ENCODE results near the gene QDPR. TPM values are rescaled to one million over a fixed set of nuclear protein-coding genes. Genes with fewer than 3 reads are reported as not detected.
A peak's percentile ranks its signal among the peaks of the same experiment; 100 is the strongest.

The QDPR gene
- polyA plus RNA-seq, 1 donor (not counting 4 experiments of a cell fraction or from before 2014, with no cell fraction given), result 65.6 TPM

GRCh38 chr4:17497890-17498523 is 13.9 kb downstream of the QDPR start:
- no peak overlapping the region for H3K9ac ChIP-seq (ENCODE audit: control insufficient read depth, extremely low read depth, insufficient read depth, low read length)
- no peak overlapping the region for H3K4me2 ChIP-seq (ENCODE audit: control insufficient read depth, extremely low read depth, insufficient read depth, low read depth, low read length)
- DNase-seq (ENCODE audit: low read depth, low spot score) (no peak), FAIRE-seq (no peak)
- no peak for TF ChIP-seq EZH2 (IDR thresholded peaks at IDR 0.05; ENCODE audit: low read length)
- no peak for TF ChIP-seq CTCF (optimal IDR thresholded peaks at IDR 0.05 in 1 of 3, IDR thresholded peaks at IDR 0.05 in 1 of 3, conservative IDR thresholded peaks at IDR 0.05 in 1 of 3; ENCODE audit: extremely low read depth in 1 of 3, insufficient read depth in 2 of 3, low read length in 3 of 3)
- no peaks in the 10 kb centered on the region for H3K27me3 ChIP-seq (ENCODE audit: control insufficient read depth, extremely low read depth, insufficient read depth, low read length)
- H2AFZ ChIP-seq (ENCODE audit: control insufficient read depth, low read length), result no peak overlapping the region
- H3K9me3 ChIP-seq (ENCODE audit: control insufficient read depth, low read depth, low read length), result no peaks in the 10 kb centered on the region
- H3K27ac ChIP-seq (ENCODE audit: control insufficient read depth, insufficient read depth, low read length), result no peak overlapping the region
- dilution Hi-C loops (cut with MboI; ENCODE audit: extremely low pct_ligation_motif_present, low sequenced_read_pairs), result no loop called here
- H3K4me3 ChIP-seq (ENCODE audit: control insufficient read depth in 2 of 3, extremely low read depth in 1 of 3, insufficient read depth in 2 of 3, low read depth in 1 of 3, low read length in 3 of 3), result no peak overlapping the region
- H3K36me3 ChIP-seq (ENCODE audit: control insufficient read depth in 2 of 2, extremely low read depth in 1 of 2, insufficient read depth in 2 of 2, low read length in 2 of 2), result peaks cover 14 to 38% of the 10 kb centered on the region in 2 experiments
- H3K4me1 ChIP-seq (ENCODE audit: control insufficient read depth, extremely low read depth, insufficient read depth, low read length), result peaks cover 16% of the 10 kb centered on the region
- no peaks in the 10 kb centered on the region for H3K9me1 ChIP-seq (ENCODE audit: control insufficient read depth, extremely low read depth, insufficient read depth, low read length)
- peaks cover 9% of the 10 kb centered on the region for H3K79me2 ChIP-seq (ENCODE audit: control insufficient read depth, insufficient read depth, low read length)
- no peaks in the 10 kb centered on the region for H4K20me1 ChIP-seq (ENCODE audit: control insufficient read depth, extremely low read depth, insufficient read depth, low read length)

- Histone ChIP-seq H2AFZ (ENCODE audit: control insufficient read depth, low read length) (no peak overlapping the region), H4K20me1 (ENCODE audit: control insufficient read depth, extremely low read depth, insufficient read depth, low read length) (no peaks in the 10 kb centered on the region), H3K27ac (ENCODE audit: control insufficient read depth, insufficient read depth, low read length) (peak overlapping the region; percentile 55), H3K36me3 (ENCODE audit: control insufficient read depth in 2 of 2, extremely low read depth in 1 of 2, insufficient read depth in 2 of 2, low read length in 2 of 2) (peaks cover 15 to 39% of the 10 kb centered on the region in 2 experiments), H3K9ac (ENCODE audit: control insufficient read depth, extremely low read depth, insufficient read depth, low read length) (no peak overlapping the region), H3K4me3 (ENCODE audit: control insufficient read depth in 2 of 3, extremely low read depth in 1 of 3, insufficient read depth in 2 of 3, low read depth in 1 of 3, low read length in 3 of 3) (no peak overlapping the region), H3K27me3 (ENCODE audit: control insufficient read depth, extremely low read depth, insufficient read depth, low read length) (no peaks in the 10 kb centered on the region), H3K9me3 (ENCODE audit: control insufficient read depth, low read depth, low read length) (no peaks in the 10 kb centered on the region), H3K9me1 (ENCODE audit: control insufficient read depth, extremely low read depth, insufficient read depth, low read length) (no peaks in the 10 kb centered on the region), H3K4me2 (ENCODE audit: control insufficient read depth, extremely low read depth, insufficient read depth, low read depth, low read length) (peak overlapping the region; percentile 16), H3K79me2 (ENCODE audit: control insufficient read depth, insufficient read depth, low read length) (peaks cover 9% of the 10 kb centered on the region), H3K4me1 (ENCODE audit: control insufficient read depth, extremely low read depth, insufficient read depth, low read length) (peaks cover 8% of the 10 kb centered on the region)
- dilution Hi-C loops (cut with MboI; ENCODE audit: extremely low pct_ligation_motif_present, low sequenced_read_pairs), result no loop called here
- peak; percentile 53 for FAIRE-seq
- no peak for TF ChIP-seq CTCF (optimal IDR thresholded peaks at IDR 0.05 in 1 of 3, IDR thresholded peaks at IDR 0.05 in 1 of 3, conservative IDR thresholded peaks at IDR 0.05 in 1 of 3; ENCODE audit: extremely low read depth in 1 of 3, insufficient read depth in 2 of 3, low read length in 3 of 3)
- TF ChIP-seq EZH2 (IDR thresholded peaks at IDR 0.05; ENCODE audit: low read length), result no peak
- DNase-seq (ENCODE audit: low read depth, low spot score), result peak; percentile 33
These were observed 17.4 kb downstream of the QDPR start for GRCh38 chr4:17494258-17495190.
